Stimulated activated CD8-positive, alpha-beta memory T cell treated with anti-CD3 and anti-CD28 coated beads, Interleukin-7, amount 100 ng/mL, for 1 hour (primary cell): ENCODE results near the gene MCTP1.
"Not testable (repeated sequence)": the region's sequence is repeated elsewhere in the genome, so short reads cannot be mapped to it uniquely, and the experiment has no call there.

Source experiments
- DNase-seq, 2 donors: peaks; one replicate each; pipeline ENCODE4 v3.0.0-alpha.2; 2020; ENCODE audit warnings: low read depth in 2 of 2

MCTP1 gene

GRCh38 chr5:95029569-95030366 is 255.1 kb downstream of the MCTP1 start:
- DNase-seq = no peak

DNA sequence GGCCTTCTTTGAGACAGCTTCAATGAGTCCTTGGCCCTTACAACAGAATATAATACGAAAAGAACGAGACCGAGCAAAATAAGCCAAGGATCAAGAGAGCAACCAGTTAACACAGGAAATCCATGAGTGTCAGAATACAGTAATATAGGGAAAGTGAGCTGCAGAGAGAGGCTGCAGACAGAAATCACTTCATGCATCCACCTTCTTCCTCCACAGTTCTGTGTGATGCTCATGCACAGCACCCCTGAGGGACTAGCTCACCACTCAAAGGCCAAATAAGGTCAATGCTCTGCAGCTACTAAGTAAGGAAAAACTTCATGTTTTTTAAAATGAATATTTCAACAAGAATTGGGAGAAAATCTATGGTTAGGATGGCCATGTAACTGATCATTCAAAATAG is 257.1 kb downstream of the MCTP1 start:
- DNase-seq = no peak

- no peak for DNase-seq
Observed at GRCh38 chr5:95027151-95027721, 257.7 kb downstream of the MCTP1 start.

DNA sequence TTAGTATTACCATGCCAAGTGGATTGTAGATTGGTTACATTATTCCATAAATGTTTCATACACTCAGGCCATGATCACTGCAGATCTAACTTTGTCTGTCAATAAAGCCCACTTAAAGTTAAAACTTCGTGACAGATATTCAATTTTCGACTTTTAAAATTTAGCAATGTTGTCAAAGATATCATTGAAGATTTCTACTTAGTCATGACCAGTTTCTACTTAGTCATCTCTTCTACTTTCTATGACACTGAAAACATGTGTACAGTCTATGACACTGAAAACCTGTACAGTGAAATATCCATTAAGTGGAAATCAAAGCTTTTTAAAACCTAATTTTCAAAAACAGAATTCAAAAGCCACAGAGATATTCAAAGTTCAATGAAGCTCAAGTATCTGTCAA is 258.2 kb downstream of the MCTP1 start:
- no peak for DNase-seq

DNA sequence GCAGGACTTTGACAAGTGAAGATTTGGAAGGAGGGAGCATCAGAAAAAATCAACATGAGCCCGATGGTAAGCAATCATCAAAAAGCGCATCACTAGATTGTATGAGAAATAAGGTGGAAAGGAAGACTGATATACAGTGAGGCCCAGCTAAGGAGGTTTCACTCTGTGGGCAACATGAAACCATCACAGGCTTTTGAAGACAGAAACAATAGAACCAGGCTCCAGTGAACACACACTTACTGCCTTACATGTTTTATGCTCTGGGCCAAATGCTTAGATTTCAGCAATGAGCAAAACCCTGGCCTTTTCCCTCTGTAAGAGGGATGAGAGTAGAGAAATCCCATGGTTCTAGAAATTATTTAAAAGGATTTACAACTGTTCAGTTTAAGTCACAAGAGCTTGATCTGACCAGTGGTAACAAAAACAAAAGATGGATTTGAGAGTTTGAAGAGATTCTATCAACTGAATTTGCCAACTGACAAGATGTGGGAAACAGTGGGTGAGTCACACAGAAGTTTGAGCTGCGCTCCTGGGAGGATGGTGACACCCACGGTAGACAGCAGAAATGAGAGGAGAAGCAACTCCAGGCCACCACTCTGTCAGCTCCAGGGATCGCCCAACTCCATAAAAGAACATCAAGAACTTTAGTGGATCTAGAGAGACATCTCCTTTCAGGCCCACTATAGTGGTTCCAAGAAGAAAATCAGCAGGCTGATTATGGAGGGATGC is 261.8 kb downstream of the MCTP1 start:
- no peak for DNase-seq

GRCh38 chr5:95020345-95020744 is 264.5 kb downstream of the MCTP1 start:
- DNase-seq = no peak

DNA sequence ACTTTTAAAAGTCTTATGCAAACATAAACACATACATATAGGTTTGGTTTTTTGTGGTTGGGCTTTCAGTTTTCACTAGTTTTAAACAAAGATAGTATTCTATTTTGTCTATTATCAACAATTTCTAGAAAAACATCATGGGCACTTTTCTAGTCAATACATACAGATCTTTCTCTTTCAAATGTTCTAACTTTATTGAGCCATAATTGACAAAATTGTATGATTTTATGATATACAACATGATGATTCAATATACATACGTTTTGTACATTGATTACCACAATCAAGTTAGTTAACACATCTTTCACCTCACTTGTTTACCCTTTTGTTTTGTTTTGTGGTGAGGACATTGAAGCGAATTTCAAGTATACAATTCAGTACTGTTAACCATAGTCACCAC is 265.9 kb downstream of the MCTP1 start:
- DNase-seq = no peak

DNA sequence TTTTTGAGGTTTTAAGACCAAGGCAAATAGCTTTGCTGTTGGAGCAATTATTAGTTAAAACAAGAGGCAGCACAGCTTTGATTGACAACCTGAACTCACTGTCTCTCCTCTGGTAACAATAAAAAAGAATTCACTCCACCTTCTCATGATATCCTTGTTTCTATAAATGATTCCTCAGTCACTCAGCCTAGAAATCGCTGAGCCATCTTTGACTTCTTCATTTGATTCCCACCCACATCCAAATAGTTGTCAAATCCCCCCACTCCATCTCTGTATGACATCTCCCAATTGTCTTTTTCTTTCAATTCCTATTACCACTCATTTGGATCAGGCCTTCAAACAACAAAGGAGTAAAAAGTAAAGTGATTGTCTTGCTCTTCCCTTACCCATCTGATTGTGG is 266.4 kb downstream of the MCTP1 start:
- no peak for DNase-seq

GRCh38 chr5:95009812-95010211 is 275.1 kb downstream of the MCTP1 start:
- no peak for DNase-seq

DNA sequence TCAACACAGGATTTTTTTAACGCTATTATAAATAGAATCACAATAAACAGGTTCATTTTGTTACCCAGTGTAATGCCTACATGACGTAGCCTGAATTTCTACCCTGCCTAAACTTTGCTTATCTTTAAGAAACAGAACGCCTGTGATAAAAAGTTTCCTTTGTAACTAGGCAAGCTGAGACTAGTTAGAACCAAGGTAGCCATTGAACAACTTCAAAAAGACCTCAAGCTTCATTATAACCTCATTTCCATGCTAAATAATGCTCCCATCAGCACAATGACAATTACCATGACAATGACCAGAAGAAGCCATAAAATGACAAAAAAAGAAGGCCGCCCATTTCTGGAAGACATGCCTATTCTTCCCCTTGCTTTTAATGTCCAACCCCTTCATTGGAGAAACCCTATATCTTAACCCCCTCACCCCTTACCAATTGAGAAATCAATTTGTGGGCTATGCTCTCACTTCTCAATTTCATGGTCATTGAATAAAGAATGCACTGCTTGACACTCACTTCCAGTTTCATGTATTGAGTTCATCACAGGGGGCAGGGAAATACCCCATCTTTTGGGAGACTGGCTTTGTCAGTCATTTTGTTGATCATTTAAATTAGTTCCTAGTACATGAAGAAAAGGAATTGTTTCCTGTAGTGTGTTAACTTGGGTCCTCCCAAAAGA is 276.8 kb downstream of the MCTP1 start:
- DNase-seq = no peak

DNA sequence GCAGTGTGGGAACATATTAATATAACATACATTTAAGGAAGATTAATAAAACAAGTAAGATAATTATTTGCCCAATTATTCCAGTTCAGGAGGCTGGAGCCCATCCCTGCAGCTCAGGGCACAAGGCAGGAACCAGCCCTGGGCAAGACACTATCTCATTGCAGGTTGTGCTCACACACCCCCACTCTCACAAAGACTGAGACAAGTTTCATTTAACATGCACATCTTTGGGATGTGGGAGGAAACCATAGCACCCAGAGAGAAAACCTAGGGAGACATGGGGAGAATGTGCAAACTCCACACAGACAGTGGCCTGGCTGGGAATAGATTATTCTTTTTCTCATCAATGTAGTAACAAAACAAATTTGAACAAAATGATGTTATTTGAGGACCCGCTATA is 279.1 kb downstream of the MCTP1 start:
- DNase-seq = no peak

DNA sequence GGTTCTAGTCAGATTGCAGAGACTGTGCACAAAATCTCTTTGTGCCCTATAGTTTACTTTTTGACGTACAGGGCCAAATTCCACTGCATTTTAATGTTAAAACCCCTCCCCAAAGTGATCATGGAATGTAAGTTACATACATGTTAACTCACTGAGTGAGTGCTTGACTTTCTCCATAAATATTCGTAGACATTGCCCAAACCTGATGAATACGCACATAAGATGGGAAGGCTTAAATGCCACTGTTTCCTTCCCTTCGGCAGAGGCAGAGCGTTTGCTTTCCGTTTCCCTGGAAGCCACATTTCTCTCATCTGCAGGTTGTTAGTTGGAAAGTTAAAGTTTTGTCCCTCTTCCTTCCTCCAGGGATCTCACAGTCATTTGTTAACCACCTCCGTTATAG is 286.2 kb downstream of the MCTP1 start:
- no peak for DNase-seq

DNA sequence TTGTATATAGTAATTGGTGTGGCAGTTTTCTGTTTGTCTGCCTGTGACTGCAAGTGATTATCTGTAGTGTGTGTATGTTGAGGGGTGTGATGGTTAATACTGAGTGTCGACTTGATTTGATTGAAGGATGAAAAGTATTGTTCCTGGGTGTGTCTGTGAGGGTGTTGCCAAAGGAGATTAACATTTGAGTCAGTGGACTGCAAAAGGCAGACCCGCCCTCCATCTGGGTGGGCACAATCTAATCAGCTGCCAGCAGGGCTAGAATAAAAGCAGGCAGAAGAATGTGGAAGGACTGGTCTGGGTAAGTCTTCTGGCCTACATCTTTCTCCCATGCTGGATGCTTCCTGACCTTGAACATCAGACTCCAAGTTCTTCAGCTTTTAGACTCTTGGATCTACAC is 290.4 kb downstream of the MCTP1 start:
- not testable (repeated sequence) for DNase-seq

- DNase-seq = no peak
Observed at GRCh38 chr5:94993491-94993890, 291.4 kb downstream of the MCTP1 start.

GRCh38 chr5:94992325-94992724 is 292.6 kb downstream of the MCTP1 start:
- no peak for DNase-seq

DNA sequence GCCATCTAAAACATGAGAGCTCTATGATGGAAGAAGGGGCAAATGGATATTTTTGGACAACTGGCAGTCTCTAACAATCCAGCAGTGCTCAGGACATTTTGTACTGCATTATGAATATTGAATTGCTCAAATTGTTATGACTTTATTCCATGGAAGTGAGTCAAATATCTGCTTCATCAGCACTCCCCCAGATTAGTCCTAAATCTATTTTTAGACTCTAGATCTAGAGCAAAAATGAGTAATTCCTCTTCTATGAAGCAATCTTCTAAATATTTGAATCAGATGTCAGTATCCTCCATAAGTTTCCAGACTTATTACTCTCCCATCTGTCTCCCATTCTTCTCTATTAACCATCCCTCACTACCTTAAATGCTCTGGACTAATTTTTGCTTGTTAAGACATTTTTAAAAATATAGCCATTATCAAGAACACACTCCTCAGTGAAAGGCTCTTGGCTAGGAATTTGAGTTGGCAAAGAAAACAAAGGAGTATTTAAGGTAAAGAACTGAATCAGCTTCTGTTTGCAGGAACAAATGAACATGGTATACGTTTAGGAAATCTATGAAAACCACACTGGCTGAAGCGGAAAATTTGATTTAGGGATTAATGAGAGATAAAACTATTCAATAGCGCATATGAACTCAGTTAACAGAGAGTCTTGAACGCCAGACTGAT is 300.9 kb downstream of the MCTP1 start:
- DNase-seq = no peak

GRCh38 chr5:94977437-94977836 is 307.5 kb downstream of the MCTP1 start:
- DNase-seq = no peak

DNA sequence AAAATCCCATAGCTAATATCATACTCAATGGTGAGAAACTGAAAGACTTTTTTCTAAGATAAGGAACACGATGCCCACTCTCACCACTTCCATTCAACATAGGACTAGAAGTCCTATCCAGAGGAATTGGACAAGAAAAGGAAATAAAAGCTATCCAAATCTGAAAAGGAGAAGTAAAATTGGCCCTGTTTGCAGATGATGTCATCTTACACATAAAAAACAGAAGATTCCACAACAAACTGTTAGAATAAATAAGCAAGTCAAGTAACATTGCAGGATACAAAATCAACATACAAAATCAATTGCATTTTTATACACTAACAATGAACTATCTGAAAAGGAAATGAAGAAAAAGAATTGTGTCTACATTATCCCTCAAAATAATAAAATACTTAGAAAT is 308.0 kb downstream of the MCTP1 start:
- DNase-seq = no peak

GRCh38 chr5:94972268-94972667 is 312.6 kb downstream of the MCTP1 start:
- no peak for DNase-seq

- DNase-seq = no peak
Observed at GRCh38 chr5:94969174-94969573, 315.7 kb downstream of the MCTP1 start.

GRCh38 chr5:94968507-94969095 is 316.3 kb downstream of the MCTP1 start:
- DNase-seq = no peak

DNA sequence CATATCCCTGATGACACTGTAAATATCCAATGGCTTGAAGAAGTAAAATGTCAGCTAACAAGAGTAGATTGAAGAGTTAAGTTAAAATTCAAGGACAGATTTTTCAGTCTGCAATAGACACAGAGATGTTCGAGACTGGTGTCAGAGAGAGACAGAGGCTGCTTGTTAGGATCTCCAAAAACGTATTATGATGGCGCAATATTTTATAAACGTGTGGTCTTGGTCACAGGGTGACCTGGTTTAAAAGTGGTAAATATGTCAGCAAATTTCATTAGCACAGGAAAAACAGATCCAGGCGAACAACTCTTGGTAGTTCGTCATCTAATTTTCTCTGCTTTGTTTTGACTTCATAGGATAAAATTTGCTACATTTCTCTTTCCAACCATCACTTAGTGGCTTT is 317.4 kb downstream of the MCTP1 start:
- no peak for DNase-seq
